HG02973 (cell line): ENCODE results near the gene PSME4.
A peak's percentile ranks its signal among the peaks of the same experiment; 100 is the strongest.
"Not testable (repeated sequence)": the region's sequence is repeated elsewhere in the genome, so short reads cannot be mapped to it uniquely, and the experiment has no call there.

Experiments
- ATAC-seq: cut with Tn5 transposase; IDR thresholded peaks from one replicate; pipeline ENCODE4 v1.9.1; 2021; ENCODE audit warnings: moderate library complexity; ENCODE audit not compliant: unreplicated experiment

Gene PSME4

GRCh38 chr2:53969285-53969967 is 1.4 kb downstream of the PSME4 start:
- peak; percentile 26 for ATAC-seq

GRCh38 chr2:53964987-53965687 is 5.7 kb downstream of the PSME4 start:
- ATAC-seq: no peak

- ATAC-seq: no peak
These were observed 6.4 kb downstream of the PSME4 start for GRCh38 chr2:53964257-53964952.

- ATAC-seq: not testable (repeated sequence)
These were observed 9.1 kb downstream of the PSME4 start for GRCh38 chr2:53961478-53962216.

- no peak for ATAC-seq
These were observed 10.3 kb downstream of the PSME4 start for GRCh38 chr2:53960476-53960875.

- no peak for ATAC-seq
These were observed 12.3 kb downstream of the PSME4 start for GRCh38 chr2:53958443-53958842.

GRCh38 chr2:53952519-53952918 is 18.3 kb downstream of the PSME4 start:
- ATAC-seq: no peak

- ATAC-seq: peak; percentile 52
These were observed 21.3 kb downstream of the PSME4 start for GRCh38 chr2:53949457-53949856.

GRCh38 chr2:53945538-53945937 is 25.3 kb downstream of the PSME4 start:
- ATAC-seq: no peak

GRCh38 chr2:53944542-53944941 is 26.3 kb downstream of the PSME4 start:
- ATAC-seq: no peak

- ATAC-seq: no peak
These were observed 28.5 kb downstream of the PSME4 start for GRCh38 chr2:53942280-53942679.

- peak; percentile 72 for ATAC-seq
These were observed 29.0 kb downstream of the PSME4 start for GRCh38 chr2:53941749-53942148.

- ATAC-seq: no peak
These were observed 31.1 kb downstream of the PSME4 start for GRCh38 chr2:53939656-53940055.

GRCh38 chr2:53938904-53939303 is 31.9 kb downstream of the PSME4 start:
- no peak for ATAC-seq

- ATAC-seq: no peak
These were observed 37.5 kb downstream of the PSME4 start for GRCh38 chr2:53933329-53933728.

- ATAC-seq: not testable (repeated sequence)
These were observed 44.5 kb downstream of the PSME4 start for GRCh38 chr2:53926321-53926720.

- peak; percentile 93 for ATAC-seq
These were observed 57.1 kb downstream of the PSME4 start for GRCh38 chr2:53913721-53914120.

- ATAC-seq: no peak
These were observed 59.2 kb downstream of the PSME4 start for GRCh38 chr2:53911434-53912189.

- no peak for ATAC-seq
These were observed 63.2 kb downstream of the PSME4 start for GRCh38 chr2:53907582-53907981.

- no peak for ATAC-seq
These were observed 65.4 kb downstream of the PSME4 start for GRCh38 chr2:53905396-53905795.

GRCh38 chr2:53903011-53903410 is 67.8 kb downstream of the PSME4 start:
- no peak for ATAC-seq
